Ectodermal cell (in vitro differentiated cells): ENCODE results near the gene BCAS1. TPM values are rescaled to one million over a fixed set of nuclear protein-coding genes. Genes with fewer than 3 reads are reported as not detected.

Source experiments
- H3K27ac ChIP-seq: 2 replicates; pipeline ENCODE4 v1.7.0; 2013; ENCODE audit warnings: mild to moderate bottlenecking, low read depth, low read length; ENCODE audit not compliant: insufficient read depth, poor library complexity, severe bottlenecking
- H3K27me3 ChIP-seq: 2 replicates; pipeline ENCODE4 v1.7.0; 2013; ENCODE audit warnings: mild to moderate bottlenecking, low read length; ENCODE audit not compliant: insufficient read depth, control insufficient read depth, poor library complexity, severe bottlenecking
- H3K36me3 ChIP-seq: one replicate; pipeline ENCODE4 v1.7.0; 2013; ENCODE audit warnings: low read length; ENCODE audit not compliant: control insufficient read depth, insufficient read depth
- H3K4me1 ChIP-seq: one replicate; pipeline ENCODE4 v1.7.0; 2013; ENCODE audit warnings: low read length; ENCODE audit not compliant: control insufficient read depth, insufficient read depth
- H3K4me3 ChIP-seq: 2 replicates; pipeline ENCODE4 v1.7.0; 2013; ENCODE audit warnings: low read depth, low read length, control low read depth; ENCODE audit not compliant: insufficient read depth
- H3K9me3 ChIP-seq: 2 replicates; pipeline ENCODE4 v1.7.0; 2013; ENCODE audit warnings: mild to moderate bottlenecking, low read length, moderate library complexity; ENCODE audit not compliant: control insufficient read depth
- WGBS, 2 experiments: methylation state at CpG; one replicate each; pipeline ENCODE4 v1.1.7; 2013; ENCODE audit warnings: missing lambda C conversion rate in 2 of 2; 5-methylcytosine and 5-hydroxymethylcytosine counted together
- polyA plus RNA-seq, 4 experiments: library from polyadenylated mRNA; stranded (reverse); fragments of 50-300 nt; gene quantifications; one replicate each; pipeline ENCODE4 v1.2.3, GENCODE V29; 2013

The BCAS1 gene, protein sequence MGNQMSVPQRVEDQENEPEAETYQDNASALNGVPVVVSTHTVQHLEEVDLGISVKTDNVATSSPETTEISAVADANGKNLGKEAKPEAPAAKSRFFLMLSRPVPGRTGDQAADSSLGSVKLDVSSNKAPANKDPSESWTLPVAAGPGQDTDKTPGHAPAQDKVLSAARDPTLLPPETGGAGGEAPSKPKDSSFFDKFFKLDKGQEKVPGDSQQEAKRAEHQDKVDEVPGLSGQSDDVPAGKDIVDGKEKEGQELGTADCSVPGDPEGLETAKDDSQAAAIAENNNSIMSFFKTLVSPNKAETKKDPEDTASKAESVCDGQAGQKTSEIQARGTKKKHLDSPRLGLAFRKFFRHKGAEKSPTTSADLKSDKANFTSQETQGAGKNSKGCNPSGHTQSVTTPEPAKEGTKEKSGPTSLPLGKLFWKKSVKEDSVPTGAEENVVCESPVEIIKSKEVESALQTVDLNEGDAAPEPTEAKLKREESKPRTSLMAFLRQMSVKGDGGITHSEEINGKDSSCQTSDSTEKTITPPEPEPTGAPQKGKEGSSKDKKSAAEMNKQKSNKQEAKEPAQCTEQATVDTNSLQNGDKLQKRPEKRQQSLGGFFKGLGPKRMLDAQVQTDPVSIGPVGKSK
- 0.07 TPM for polyA plus RNA-seq (2013, experiment 1 of 4)
- 0.05 TPM for polyA plus RNA-seq (2013, experiment 2 of 4)
- polyA plus RNA-seq (2013, experiment 3 of 4) = not detected
- polyA plus RNA-seq (2013, experiment 4 of 4) = not detected

DNA sequence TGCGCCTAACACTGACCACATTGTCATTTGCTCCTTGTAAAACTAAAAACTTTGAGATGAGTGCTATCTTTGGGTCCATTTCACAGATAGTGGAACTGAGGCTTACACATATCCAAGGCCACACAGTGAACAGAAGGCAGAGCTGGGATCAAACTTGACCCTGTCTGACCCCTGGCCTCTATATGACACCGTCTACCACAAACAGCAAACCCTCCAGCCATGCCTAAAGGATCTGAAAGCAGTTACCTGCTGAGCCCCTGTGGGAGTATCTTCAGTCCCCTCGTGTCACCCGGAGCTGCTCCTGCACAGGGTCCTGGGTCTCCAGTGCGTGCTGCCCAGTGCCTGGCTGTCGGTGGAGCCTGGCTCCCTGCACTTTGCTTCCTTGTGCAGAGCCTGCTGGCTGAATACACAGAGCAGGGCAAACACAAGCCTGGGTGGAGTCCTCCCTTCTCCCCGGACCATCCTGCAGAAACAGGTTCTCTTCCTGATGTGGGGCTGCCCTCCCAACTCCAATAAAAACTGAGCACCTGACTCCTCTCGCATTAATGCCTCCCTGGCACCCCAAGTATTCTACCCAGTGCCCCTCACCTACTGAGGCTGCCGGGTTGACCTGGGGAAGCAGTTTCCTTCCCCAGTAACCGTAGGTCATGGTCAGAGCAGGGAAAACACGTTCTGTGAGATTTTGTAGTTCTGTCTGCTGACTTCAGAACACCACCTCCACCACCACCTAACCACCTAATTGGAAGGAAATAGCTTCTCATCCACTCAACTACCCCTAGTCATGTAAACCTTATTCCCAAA, at the start of gene BCAS1:
TSS of gene BCAS1 (minus strand) at position 408 of the 801 bp plus-strand sequence. CDS start 11,876 bp downstream, outside the sequence.
- Histone ChIP-seq H3K4me1 (no peaks in the 10 kb centered on the region), H3K27me3 (no peaks in the 10 kb centered on the region), H3K27ac (no peak within 1 kb of the TSS), H3K4me3 (no peak within 1 kb of the TSS), H3K9me3 (no peaks in the 10 kb centered on the region), H3K36me3 (no peaks in the 10 kb centered on the region)
- 76 to 77% methylated on average over 11 of the region's 11 CpGs for WGBS, 2 experiments

GRCh38 chr20:54119744-54120143, 49.4 kb upstream of the BCAS1 start:
- Histone ChIP-seq H3K27ac (no peak overlapping the region), H3K36me3 (no peaks in the 10 kb centered on the region), H3K27me3 (no peaks in the 10 kb centered on the region), H3K4me3 (no peak overlapping the region), H3K9me3 (no peaks in the 10 kb centered on the region), H3K4me1 (no peaks in the 10 kb centered on the region)
- WGBS, 2 experiments = 84 to 98% methylated on average over 2 of the region's 2 CpGs

GRCh38 chr20:54118220-54119001, 48.0 kb upstream of the BCAS1 start:
- no peaks in the 10 kb centered on the region for H3K27me3 ChIP-seq
- 79 to 84% methylated on average over 6 to 9 of the region's 9 CpGs for WGBS, 2 experiments
- no peaks in the 10 kb centered on the region for H3K9me3 ChIP-seq
- no peaks in the 10 kb centered on the region for H3K4me1 ChIP-seq
- H3K36me3 ChIP-seq = no peaks in the 10 kb centered on the region
- H3K4me3 ChIP-seq = no peak overlapping the region
- no peak overlapping the region for H3K27ac ChIP-seq

- Histone ChIP-seq H3K36me3 (no peaks in the 10 kb centered on the region), H3K4me1 (no peaks in the 10 kb centered on the region), H3K4me3 (no peak overlapping the region), H3K27ac (no peak overlapping the region), H3K9me3 (no peaks in the 10 kb centered on the region), H3K27me3 (no peaks in the 10 kb centered on the region)
- WGBS, 2 experiments = 89 to 93% methylated on average over 4 of the region's 4 CpGs
Observed at GRCh38 chr20:54116550-54117235, 46.3 kb upstream of the BCAS1 start.

DNA sequence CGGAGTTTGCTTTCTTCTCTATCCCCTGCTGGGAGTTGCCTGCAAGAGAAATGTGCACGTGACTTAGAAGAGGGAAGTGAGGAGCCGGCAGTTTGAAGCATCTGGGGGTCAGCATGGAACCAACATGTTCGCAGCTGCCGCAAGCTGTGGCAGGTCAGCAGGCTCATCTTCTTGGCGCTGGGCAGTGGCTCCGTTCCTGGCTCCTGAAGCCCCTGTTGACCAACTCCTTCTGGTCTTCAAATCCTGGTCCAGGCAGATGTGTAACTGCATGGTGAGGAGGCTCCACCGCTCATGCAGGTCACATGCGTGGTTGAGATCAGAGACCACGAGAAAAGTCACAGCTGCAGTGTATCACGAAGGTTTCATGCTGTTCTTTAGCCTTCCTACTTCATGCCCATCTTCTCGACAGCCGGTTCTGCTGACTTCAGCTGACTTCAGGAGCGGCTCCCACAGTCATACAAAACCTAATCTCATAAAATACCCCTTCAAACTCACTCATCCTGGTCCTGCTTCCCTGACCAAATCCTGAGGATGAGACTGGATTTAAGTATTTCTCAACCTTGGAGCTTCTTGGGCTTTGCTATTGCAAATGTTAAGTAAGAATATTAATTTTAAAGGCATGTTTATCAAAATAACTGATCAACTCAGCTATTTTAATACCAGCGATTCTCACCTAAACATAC, 44.9 kb upstream of the BCAS1 start:
- no peak overlapping the region for H3K4me3 ChIP-seq
- no peak overlapping the region for H3K27ac ChIP-seq
- no peaks in the 10 kb centered on the region for H3K27me3 ChIP-seq
- H3K9me3 ChIP-seq = no peaks in the 10 kb centered on the region
- no peaks in the 10 kb centered on the region for H3K4me1 ChIP-seq
- 93% methylated on average over 15 of the region's 15 CpGs for WGBS, 2 experiments
- no peaks in the 10 kb centered on the region for H3K36me3 ChIP-seq

DNA sequence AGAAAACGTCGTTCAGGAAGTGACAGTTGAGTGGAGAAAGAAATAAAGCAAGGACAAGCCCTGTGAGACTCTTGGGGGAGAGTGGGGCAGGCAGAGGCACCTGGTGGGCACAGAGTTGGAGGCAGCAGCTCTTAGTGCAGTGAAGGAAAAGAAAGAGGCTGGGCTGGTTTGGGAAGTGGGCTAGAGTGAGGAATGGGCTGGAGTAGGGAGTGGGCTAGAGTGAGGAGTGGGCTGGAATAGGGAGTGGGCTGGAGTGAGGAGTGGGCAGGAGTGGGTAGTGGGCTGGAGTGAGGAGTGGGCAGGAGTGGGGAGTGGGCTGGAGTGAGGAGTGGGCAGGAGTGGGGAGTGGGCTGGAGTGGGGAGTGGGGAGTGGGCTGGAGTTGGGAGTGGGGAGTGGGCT, 43.7 kb upstream of the BCAS1 start:
- 81 to 88% methylated on average over 2 of the region's 2 CpGs for WGBS, 2 experiments
- Histone ChIP-seq H3K9me3 (no peaks in the 10 kb centered on the region), H3K4me3 (no peak overlapping the region), H3K4me1 (no peaks in the 10 kb centered on the region), H3K27ac (no peak overlapping the region), H3K27me3 (no peaks in the 10 kb centered on the region), H3K36me3 (no peaks in the 10 kb centered on the region)

DNA sequence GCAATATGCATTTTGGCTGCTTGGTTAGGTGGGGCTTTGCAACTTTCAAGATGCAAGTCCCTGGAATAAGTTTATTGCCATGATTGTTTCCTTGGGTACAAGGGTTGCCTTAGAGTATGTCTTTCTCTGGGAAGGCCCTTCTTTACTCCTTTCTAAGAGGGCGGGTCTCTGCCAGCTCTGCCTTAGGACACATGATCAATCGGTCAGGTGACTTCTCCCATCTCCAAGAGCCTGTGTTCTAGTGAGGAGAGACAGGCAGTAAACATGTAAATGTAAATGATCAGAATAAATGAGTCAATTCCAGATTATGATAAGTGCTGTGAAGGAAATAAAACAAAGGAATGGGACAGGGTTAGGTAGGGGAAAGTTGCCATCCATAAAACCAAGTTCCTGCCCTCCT, 43.2 kb upstream of the BCAS1 start:
- no peak overlapping the region for H3K4me3 ChIP-seq
- no peak overlapping the region for H3K27ac ChIP-seq

GRCh38 chr20:54112221-54112884, 42.0 kb upstream of the BCAS1 start:
- H3K27me3 ChIP-seq = no peaks in the 10 kb centered on the region
- no peak overlapping the region for H3K4me3 ChIP-seq
- no peaks in the 10 kb centered on the region for H3K9me3 ChIP-seq
- WGBS, 2 experiments = 79 to 82% methylated on average over 4 of the region's 4 CpGs
- no peaks in the 10 kb centered on the region for H3K36me3 ChIP-seq
- H3K4me1 ChIP-seq = no peaks in the 10 kb centered on the region
- H3K27ac ChIP-seq = no peak overlapping the region

More for the DNA sequence above, 43.2 kb upstream of the BCAS1 start:
- Histone ChIP-seq H3K9me3 (no peaks in the 10 kb centered on the region), H3K4me1 (no peaks in the 10 kb centered on the region), H3K27me3 (no peaks in the 10 kb centered on the region), H3K36me3 (no peaks in the 10 kb centered on the region)
- 95 to 96% methylated on average over 2 of the region's 2 CpGs for WGBS, 2 experiments
